PC-3 (cell line): ENCODE measurements around the gene DBF4B.

Experiments
- CTCF ChIP-seq: fragments of 300-600 bp; sonication (generic); conservative IDR thresholded peaks from 2 replicates; pipeline ENCODE4 v1.5.1; 2017; ENCODE audit warnings: antibody characterized with exemption, low read depth, mild to moderate bottlenecking, low read length
- EZH2phosphoT487 ChIP-seq: fragments of 300-600 bp; sonication (generic); IDR thresholded peaks from 2 replicates; pipeline ENCODE4 v1.6.1; 2018; ENCODE audit warnings: mild to moderate bottlenecking, antibody characterized with exemption, low read length, borderline replicate concordance

GRCh38 chr17:44769230-44769629 lies 60.8 kb downstream of the DBF4B start:
- TF ChIP-seq CTCF (no peak), EZH2phosphoT487 (no peak)
